Fibroblast of lung (primary cell): ENCODE measurements around the gene ANGPTL2.

Experiments
- CTCF ChIP-seq, 2 donors: IDR thresholded peaks in 1 of 2; conservative IDR thresholded peaks in 1 of 2; 1 replicate in 1 of 2; 2 replicates in 1 of 2; pipeline ENCODE4 v1.5.1; 2011 to 2012; ENCODE audit warnings: low read length in 2 of 2, control low read depth in 1 of 2, inconsistent platforms in 1 of 2, low read depth in 1 of 2, mild to moderate bottlenecking in 1 of 2
- EZH2 ChIP-seq: IDR thresholded peaks from 2 replicates; pipeline ENCODE4 v1.5.1; 2012; ENCODE audit warnings: low read length, control low read depth, mild to moderate bottlenecking; ENCODE audit errors: missing control alignments

GRCh38 chr9:127081250-127082185 lies 40.9 kb downstream of the ANGPTL2 start:
- TF ChIP-seq CTCF (conservative IDR thresholded peaks at IDR 0.05 in 1 of 2, IDR thresholded peaks at IDR 0.05 in 1 of 2; ENCODE audit: low read depth in 1 of 2, low read length in 2 of 2): no peak
- no peak for TF ChIP-seq EZH2
